OCI-LY3 (cell line): ENCODE measurements around the gene LARGE1.

Source experiments
- H2AFZ ChIP-seq: fragments of 200-600, 300-600 bp; shearing (Covaris generic); 2 replicates; pipeline ENCODE4 v1.6.0; 2014; ENCODE audit warnings: antibody characterized with exemption, low read depth, low read length
- H3K27ac ChIP-seq: fragments of 200-600, 300-600 bp; sonication (generic); 2 replicates; pipeline ENCODE4 v1.5.1; 2014; ENCODE audit warnings: mild to moderate bottlenecking, low read length, moderate library complexity, mixed read lengths
- H3K27me3 ChIP-seq: fragments of 200-600, 300-600 bp; sonication (generic); 2 replicates; pipeline ENCODE4 v1.6.1; 2014; ENCODE audit warnings: low read depth, low read length, mixed read lengths
- H3K36me3 ChIP-seq: fragments of 200-600, 300-600 bp; sonication (generic); replicated peaks from 2 replicates; pipeline ENCODE3; 2014; ENCODE audit warnings: low read depth, low read length, mixed read lengths
- H3K4me1 ChIP-seq: fragments of 300-600, 200-600 bp; sonication (generic); 2 replicates; pipeline ENCODE4 v1.6.1; 2014; ENCODE audit warnings: low read length, mixed read lengths
- H3K4me2 ChIP-seq: fragments of 200-600, 300-600 bp; sonication (generic); 2 replicates; pipeline ENCODE4 v1.6.1; 2014; ENCODE audit warnings: low read length, mixed read lengths
- H3K4me3 ChIP-seq: fragments of 300-600, 200-600 bp; sonication (generic); 2 replicates; pipeline ENCODE4 v1.5.1; 2014; ENCODE audit warnings: antibody characterized with exemption, mild to moderate bottlenecking, low read length, moderate library complexity
- H3K79me2 ChIP-seq: fragments of 300-600, 200-600 bp; shearing (Covaris generic); 2 replicates; pipeline ENCODE4 v1.6.1; 2014; ENCODE audit warnings: mild to moderate bottlenecking, low read length, mixed read lengths
- H3K9ac ChIP-seq: fragments of 300-600, 200-600 bp; shearing (Covaris generic); 2 replicates; pipeline ENCODE4 v1.6.0; 2014; ENCODE audit warnings: mild to moderate bottlenecking, low read length, moderate library complexity
- H3K9me3 ChIP-seq: fragments of 200-600, 300-600 bp; shearing (Covaris generic); 2 replicates; pipeline ENCODE4 v1.6.1; 2014; ENCODE audit warnings: low read length, mixed read lengths; ENCODE audit not compliant: insufficient read depth
- H4K20me1 ChIP-seq: fragments of 200-600, 300-600 bp; sonication (generic); 2 replicates; pipeline ENCODE4 v1.6.1; 2016; ENCODE audit warnings: low read length, mixed read lengths; ENCODE audit not compliant: insufficient read depth
- EZH2phosphoT487 ChIP-seq: fragments of 200-600 bp; shearing (Covaris generic); IDR thresholded peaks from 2 replicates; pipeline ENCODE4 v1.6.1; 2018; ENCODE audit warnings: antibody characterized with exemption, mixed run types, low read depth
- TF ChIP-seq, protein P1 (sequence below): fragments of 200-600, 300-600 bp; sonication (generic); IDR thresholded peaks from 2 replicates; pipeline ENCODE4 v1.5.1; 2014; ENCODE audit warnings: antibody characterized with exemption, low read length, low read depth

The LARGE1 gene

DNA sequence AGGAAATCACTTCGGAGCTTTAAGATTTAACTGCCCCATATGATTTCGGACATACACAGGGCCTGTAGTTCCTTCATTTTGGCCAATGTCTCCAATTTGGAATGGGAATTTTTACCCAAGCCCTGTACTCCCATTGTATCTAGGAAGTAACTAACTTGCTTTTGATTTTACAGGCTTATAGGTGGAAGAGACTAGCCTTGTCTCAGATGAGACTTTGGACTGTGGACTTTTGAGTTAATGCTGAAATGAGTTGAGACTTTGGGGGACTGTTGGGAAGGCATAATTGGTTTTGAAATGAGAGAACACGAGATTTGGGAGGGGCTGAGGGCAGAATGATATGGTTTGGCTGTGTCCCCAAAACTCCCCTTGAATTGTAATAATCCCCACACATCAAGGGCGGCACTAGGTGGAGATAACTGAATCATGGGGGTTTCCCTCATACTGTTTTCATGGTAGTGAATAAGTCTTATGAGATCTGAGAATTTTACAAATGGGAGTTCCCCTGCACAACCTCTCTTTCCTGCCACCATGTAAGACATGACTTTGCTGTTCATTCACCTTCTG is 130.5 kb downstream of the LARGE1 start:
- peaks cover 70% of the 10 kb centered on the region for H3K4me1 ChIP-seq
- peaks cover 52% of the 10 kb centered on the region for H3K79me2 ChIP-seq
- H3K9ac ChIP-seq, result peak overlapping the region; percentile 12; the same call in 1 of the 2 replicates
- peak overlapping the region; percentile 25; the same call in 1 of the 2 replicates for H3K4me2 ChIP-seq
- H3K36me3 ChIP-seq, result peaks cover 48% of the 10 kb centered on the region
- no peak for TF ChIP-seq EZH2phosphoT487
- TF ChIP-seq, protein P1, sequence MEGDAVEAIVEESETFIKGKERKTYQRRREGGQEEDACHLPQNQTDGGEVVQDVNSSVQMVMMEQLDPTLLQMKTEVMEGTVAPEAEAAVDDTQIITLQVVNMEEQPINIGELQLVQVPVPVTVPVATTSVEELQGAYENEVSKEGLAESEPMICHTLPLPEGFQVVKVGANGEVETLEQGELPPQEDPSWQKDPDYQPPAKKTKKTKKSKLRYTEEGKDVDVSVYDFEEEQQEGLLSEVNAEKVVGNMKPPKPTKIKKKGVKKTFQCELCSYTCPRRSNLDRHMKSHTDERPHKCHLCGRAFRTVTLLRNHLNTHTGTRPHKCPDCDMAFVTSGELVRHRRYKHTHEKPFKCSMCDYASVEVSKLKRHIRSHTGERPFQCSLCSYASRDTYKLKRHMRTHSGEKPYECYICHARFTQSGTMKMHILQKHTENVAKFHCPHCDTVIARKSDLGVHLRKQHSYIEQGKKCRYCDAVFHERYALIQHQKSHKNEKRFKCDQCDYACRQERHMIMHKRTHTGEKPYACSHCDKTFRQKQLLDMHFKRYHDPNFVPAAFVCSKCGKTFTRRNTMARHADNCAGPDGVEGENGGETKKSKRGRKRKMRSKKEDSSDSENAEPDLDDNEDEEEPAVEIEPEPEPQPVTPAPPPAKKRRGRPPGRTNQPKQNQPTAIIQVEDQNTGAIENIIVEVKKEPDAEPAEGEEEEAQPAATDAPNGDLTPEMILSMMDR, result no peak
- H3K9me3 ChIP-seq, result peaks cover 46% of the 10 kb centered on the region
- no peak overlapping the region for H2AFZ ChIP-seq
- H4K20me1 ChIP-seq, result no peaks in the 10 kb centered on the region
- H3K4me3 ChIP-seq, result peak overlapping the region; percentile 3; the same call in 1 of the 2 replicates
- H3K27me3 ChIP-seq, result no peaks in the 10 kb centered on the region
- peak overlapping the region; percentile 78 for H3K27ac ChIP-seq

DNA sequence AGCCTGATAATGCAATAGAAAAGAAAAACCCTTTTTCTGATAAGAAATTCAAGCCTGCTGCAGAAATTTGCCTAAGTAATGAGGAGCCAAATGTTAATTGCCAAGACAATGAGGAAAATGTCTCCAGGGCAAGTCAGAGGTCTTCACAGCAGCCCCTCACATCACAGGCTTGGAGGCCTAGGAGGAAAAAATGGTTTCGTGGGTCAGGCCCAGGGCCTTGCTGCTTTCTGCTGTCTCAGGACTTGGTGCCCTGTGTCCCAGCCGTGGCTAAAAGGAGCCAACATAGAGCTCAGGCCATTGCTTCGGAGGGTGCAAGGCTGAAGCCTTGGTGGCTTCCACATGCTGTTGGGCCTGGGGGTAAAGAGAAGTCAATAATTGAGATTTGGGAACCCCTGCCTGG is 131.3 kb downstream of the LARGE1 start:
- H3K4me3 ChIP-seq, result no peak overlapping the region; the same call in 1 of the 2 replicates
- no peak overlapping the region for H3K9ac ChIP-seq
- no peak for TF ChIP-seq EZH2phosphoT487
- TF ChIP-seq, protein P1, result no peak
- peaks cover 48% of the 10 kb centered on the region for H3K36me3 ChIP-seq
- peaks cover 46% of the 10 kb centered on the region for H3K9me3 ChIP-seq
- no peaks in the 10 kb centered on the region for H4K20me1 ChIP-seq
- H2AFZ ChIP-seq, result no peak overlapping the region
- peak overlapping the region; percentile 71 for H3K27ac ChIP-seq
- H3K79me2 ChIP-seq, result peaks cover 46% of the 10 kb centered on the region
- H3K27me3 ChIP-seq, result no peaks in the 10 kb centered on the region
- peak overlapping the region; percentile 16; the same call in 1 of the 2 replicates for H3K4me2 ChIP-seq
- peaks cover 66% of the 10 kb centered on the region for H3K4me1 ChIP-seq

DNA sequence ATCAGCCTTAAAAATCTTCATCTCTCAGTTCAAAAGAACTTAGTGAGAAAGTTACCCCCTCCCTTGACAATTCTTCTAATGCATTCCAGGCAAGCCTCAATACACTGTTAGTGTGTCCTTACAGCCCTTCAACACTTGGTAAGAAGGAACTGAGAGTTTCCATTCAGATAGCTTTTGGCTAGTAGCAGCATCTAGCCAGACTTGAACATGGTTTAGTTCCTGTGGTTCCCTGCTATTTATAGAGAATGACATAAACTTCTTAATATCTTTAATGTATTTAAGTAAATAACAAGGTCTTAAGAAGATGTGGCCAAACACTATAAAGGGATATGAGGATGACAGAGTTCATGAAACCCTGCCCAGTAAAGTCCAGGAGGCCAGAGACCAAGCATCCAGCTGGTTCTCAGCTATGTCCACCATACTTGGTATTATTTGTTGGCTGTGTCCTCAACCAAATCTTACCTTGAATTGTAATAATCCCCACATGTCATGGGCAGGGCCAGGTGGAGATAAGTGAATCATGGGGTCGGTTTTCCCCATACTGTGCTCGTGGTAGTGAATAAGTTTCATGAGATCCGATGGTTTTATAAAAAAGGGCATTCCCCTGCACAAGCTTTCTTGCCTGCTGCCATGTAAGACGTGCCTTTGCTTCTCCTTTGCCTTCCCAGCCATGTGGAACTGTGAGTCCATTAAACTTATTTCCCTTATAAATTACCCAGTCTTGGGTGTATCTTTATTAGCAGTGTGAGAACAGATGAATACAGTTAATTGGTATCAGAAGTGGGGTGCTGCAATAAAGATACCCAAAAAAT is 132.4 kb downstream of the LARGE1 start:
- peaks cover 42% of the 10 kb centered on the region for H3K36me3 ChIP-seq
- TF ChIP-seq EZH2phosphoT487, result no peak
- TF ChIP-seq, protein P1, result no peak
- no peaks in the 10 kb centered on the region for H4K20me1 ChIP-seq
- no peak overlapping the region for H3K9ac ChIP-seq
- peaks cover 57% of the 10 kb centered on the region for H3K4me1 ChIP-seq
- peaks cover 46% of the 10 kb centered on the region for H3K9me3 ChIP-seq
- peaks cover 36% of the 10 kb centered on the region for H3K79me2 ChIP-seq
- no peak overlapping the region for H2AFZ ChIP-seq
- H3K4me3 ChIP-seq, result no peak overlapping the region
- H3K27ac ChIP-seq, result peak overlapping the region; percentile 38; the same call in 1 of the 2 replicates
- H3K27me3 ChIP-seq, result no peaks in the 10 kb centered on the region
- H3K4me2 ChIP-seq, result peak overlapping the region; percentile 0; the same call in 1 of the 2 replicates

DNA sequence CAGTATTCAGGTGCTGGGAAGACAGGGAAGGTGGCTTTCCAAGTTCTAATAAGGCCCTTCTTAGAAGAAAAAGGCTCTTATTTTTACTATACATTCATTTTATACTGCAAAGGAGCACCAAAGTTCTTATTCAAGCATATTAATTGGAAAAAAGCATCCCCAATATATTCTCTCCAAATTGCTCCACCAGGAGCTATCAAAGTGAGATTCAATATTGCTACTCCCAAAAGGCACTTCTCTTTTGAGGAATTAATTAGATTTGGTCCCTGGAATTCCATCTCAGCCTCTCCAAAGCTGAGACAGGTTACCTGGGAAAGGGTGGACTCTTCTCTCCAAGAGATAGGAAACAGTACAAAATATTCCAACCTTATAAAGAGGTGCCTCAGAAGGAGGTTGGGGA is 134.1 kb downstream of the LARGE1 start:
- H3K79me2 ChIP-seq, result peaks cover 32% of the 10 kb centered on the region
- H3K27me3 ChIP-seq, result no peaks in the 10 kb centered on the region
- H3K4me1 ChIP-seq, result peaks cover 48% of the 10 kb centered on the region
- H3K27ac ChIP-seq, result no peak overlapping the region
- TF ChIP-seq, protein P1, result no peak
- no peak for TF ChIP-seq EZH2phosphoT487
- H3K36me3 ChIP-seq, result peaks cover 26% of the 10 kb centered on the region
- peaks cover 30% of the 10 kb centered on the region for H3K9me3 ChIP-seq
- H3K9ac ChIP-seq, result no peak overlapping the region
- H2AFZ ChIP-seq, result no peak overlapping the region
- H3K4me2 ChIP-seq, result no peak overlapping the region
- H4K20me1 ChIP-seq, result no peaks in the 10 kb centered on the region
- H3K4me3 ChIP-seq, result no peak overlapping the region
